Ovary (tissue), 9 donors: ENCODE data around the gene SLC37A1. TPM values are rescaled to one million over a fixed set of nuclear protein-coding genes. Genes with fewer than 3 reads are reported as not detected.

Experiments
- DNase-seq, 5 donors: peaks; one replicate each; pipeline ENCODE4 v3.0.0-alpha.2; 2019 to 2020
- H3K27ac ChIP-seq, 2 donors: fragments of 200-600 bp; one replicate each; pipeline versions ENCODE4 v1.5.1 to v1.8.0; 2019 to 2022
- H3K27me3 ChIP-seq: fragments of 200-600 bp; one replicate; pipeline ENCODE4 v1.8.0; 2022
- H3K36me3 ChIP-seq: fragments of 200-600 bp; sonication (generic); one replicate; pipeline ENCODE4 v1.5.1; 2019
- H3K4me1 ChIP-seq: one replicate; pipeline ENCODE4 v1.8.1; 2013; ENCODE audit warnings: mild to moderate bottlenecking, moderate library complexity; ENCODE audit not compliant: insufficient read depth
- H3K4me3 ChIP-seq: fragments of 200-600 bp; sonication (generic); one replicate; pipeline ENCODE4 v1.5.1; 2017
- H3K9me3 ChIP-seq, 2 donors: fragments of 200-600 bp in 1 of 2; sonication (generic) in 1 of 2; one replicate each; pipeline versions ENCODE4 v1.5.1 to v1.8.1; 2013 to 2019; ENCODE audit warnings: mild to moderate bottlenecking in 1 of 2, moderate library complexity in 1 of 2
- EP300 ChIP-seq: sonication (generic); formaldehyde crosslinking; IDR thresholded peaks from one replicate; pipeline ENCODE4 v1.6.1; 2017; ENCODE audit warnings: antibody characterized with exemption
- POLR2A ChIP-seq: fragments of 450-650 bp; IDR thresholded peaks from one replicate; pipeline ENCODE4 v1.6.1; 2017; ENCODE audit warnings: antibody characterized with exemption, mild to moderate bottlenecking, moderate library complexity
- WGBS, 3 donors: extraction: QIAGEN DNeasy Blood & Tissue Kit in 1 of 3; methylation state at CpG; one replicate each; pipeline versions ENCODE4 v1.1.5 to v1.1.7; 2013 to 2017; 5-methylcytosine and 5-hydroxymethylcytosine counted together
- intact Hi-C, 4 donors: fragments of 100-400 bp; cut with DNase I; formaldehyde crosslinking; loops; one replicate each; pipeline versions ENCODE4 v1.11.0 to v1.15.1; 2022 to 2023
- polyA plus RNA-seq, 2 donors: library from polyadenylated mRNA; stranded (reverse); fragments of 200-250 nt in 1 of 2; fragments of 350-450 nt in 1 of 2; fragmentation: Illumina TruSeq in 1 of 2; extraction: RNeasy Lipid Tissue Mini Kit (QIAGEN cat#74804) in 1 of 2; gene quantifications; one replicate each; pipeline ENCODE4 v1.2.3, GENCODE V29; 2013 to 2014
- total RNA-seq, 7 donors: library from RNA; depleted of rRNA in 2 of 7; stranded (reverse); fragments of >200 nt in 2 of 7; fragmentation: NEBNext Ultra II Directional in 3 of 7; extraction: Animal tissue kit (Norgen Biotek cat#: 25700) in 3 of 7; gene quantifications; one replicate each; pipeline versions ENCODE4 v1.1.0 to v1.2.4, GENCODE V29; 2016 to 2023
- TF ChIP-seq, protein P1 (sequence below), 3 donors: fragments of 450-650 bp in 2 of 3; fragments of 200-600 bp in 1 of 3; IDR thresholded peaks; one replicate each; pipeline versions ENCODE4 v1.5.1 to v1.8.0; 2016 to 2022; ENCODE audit warnings: antibody characterized with exemption in 3 of 3, mild to moderate bottlenecking in 1 of 3
- donor health status: DM: no; HTN: no; CAD: no; lungs with moderate emphysema.
- donor health status: DM: no; HTN: no; CAD: no.
- donor health status: Bipolar disorder and iron deficiency.
- donor health status: DM: yes; HTN: yes; CAD: no.
- donor health status: DM: no; HTN: no; CAD: no.
- donor health status: DM: yes; HTN: yes; CAD: no.

SLC37A1 gene
- total and polyA plus RNA-seq, 9 donors, result 5.1 to 10.0 (median 7.4) TPM

DNA sequence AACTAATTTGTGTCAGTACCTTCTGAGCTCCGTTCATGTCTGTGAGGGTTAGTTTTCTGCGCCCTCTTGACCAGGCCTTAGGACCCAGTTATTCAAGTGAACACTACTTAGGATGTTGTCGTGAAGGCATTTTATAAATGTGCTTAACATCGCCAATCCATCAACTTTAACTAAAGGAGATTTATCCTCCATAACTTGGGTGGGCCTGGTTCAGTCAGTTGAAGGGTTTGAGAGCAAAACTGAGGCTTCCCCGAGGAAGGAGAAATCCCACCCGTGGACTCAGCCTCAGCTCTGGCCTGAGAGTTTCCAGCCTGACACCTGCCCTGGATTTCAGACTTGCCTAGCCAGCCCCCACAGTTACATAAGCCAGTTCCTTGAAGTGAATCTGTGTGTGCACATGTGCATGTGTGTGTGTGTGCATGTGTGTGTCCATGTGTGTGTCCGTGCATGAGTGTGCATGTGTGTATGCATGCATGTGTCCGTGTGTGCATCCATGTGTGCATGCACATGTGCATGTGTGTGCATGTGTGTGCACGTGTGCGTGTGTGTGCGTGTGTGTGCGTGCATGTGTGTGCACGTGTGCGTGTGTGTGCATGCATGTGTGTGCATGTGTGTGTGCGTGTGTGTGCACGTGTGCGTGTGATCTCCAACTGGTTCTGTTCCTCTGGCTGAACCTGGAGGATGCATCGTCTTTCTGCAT is 77.7 kb downstream of the SLC37A1 start:
- no peaks in the 10 kb centered on the region for H3K4me1 ChIP-seq
- H3K9me3 ChIP-seq, result no peaks in the 10 kb centered on the region
- H3K36me3 ChIP-seq, result no peaks in the 10 kb centered on the region
- H3K4me3 ChIP-seq, result no peak overlapping the region
- intact Hi-C loops, result loop anchor here in 2 of 4 donors (10.0 kb wide), 2 partner anchors 223 to 273 kb away; no protein-coding TSS in a partner anchor
- no peak overlapping the region for H3K27ac ChIP-seq
- WGBS, 3 donors, result 63 to 87% (median 83%) methylated on average over 18 of the region's 18 CpGs
- no peaks in the 10 kb centered on the region for H3K27me3 ChIP-seq
- DNase-seq, result no peak
- no peak for TF ChIP-seq EP300
- TF ChIP-seq POLR2A, result no peak
- TF ChIP-seq, protein P1, sequence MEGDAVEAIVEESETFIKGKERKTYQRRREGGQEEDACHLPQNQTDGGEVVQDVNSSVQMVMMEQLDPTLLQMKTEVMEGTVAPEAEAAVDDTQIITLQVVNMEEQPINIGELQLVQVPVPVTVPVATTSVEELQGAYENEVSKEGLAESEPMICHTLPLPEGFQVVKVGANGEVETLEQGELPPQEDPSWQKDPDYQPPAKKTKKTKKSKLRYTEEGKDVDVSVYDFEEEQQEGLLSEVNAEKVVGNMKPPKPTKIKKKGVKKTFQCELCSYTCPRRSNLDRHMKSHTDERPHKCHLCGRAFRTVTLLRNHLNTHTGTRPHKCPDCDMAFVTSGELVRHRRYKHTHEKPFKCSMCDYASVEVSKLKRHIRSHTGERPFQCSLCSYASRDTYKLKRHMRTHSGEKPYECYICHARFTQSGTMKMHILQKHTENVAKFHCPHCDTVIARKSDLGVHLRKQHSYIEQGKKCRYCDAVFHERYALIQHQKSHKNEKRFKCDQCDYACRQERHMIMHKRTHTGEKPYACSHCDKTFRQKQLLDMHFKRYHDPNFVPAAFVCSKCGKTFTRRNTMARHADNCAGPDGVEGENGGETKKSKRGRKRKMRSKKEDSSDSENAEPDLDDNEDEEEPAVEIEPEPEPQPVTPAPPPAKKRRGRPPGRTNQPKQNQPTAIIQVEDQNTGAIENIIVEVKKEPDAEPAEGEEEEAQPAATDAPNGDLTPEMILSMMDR (IDR thresholded peaks at IDR 0.05), result no peak

DNA sequence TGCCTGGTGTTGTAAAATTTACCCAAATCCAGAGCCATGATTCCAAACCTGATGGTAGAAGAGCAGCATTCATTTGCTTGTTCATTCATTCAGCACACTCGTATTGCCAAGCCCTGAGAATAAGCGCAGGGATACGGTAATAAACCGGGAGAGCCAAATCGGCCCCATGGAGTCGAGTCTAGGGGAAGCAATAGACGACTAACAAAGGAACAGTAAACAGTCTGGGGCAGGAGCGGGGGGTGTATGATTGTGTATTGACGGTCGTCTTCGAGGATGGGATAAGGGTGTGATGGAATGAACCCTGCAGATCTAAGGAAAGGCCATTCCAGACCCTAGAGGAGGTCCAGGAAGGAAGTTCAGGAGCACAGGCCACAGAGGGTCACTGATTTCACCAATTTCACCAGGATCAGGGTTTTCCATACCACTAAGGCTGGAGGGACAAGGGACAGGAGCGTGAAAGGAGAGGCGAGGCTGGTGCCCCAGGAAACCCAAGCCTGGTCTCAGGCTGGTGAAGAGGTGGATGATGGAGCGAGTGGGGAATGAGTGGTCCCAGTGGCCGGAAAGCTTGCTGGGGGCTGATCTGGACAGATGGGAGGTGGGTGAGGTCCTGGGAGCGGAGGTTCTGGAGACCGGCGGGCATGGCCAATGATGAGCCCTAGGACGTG is 78.6 kb downstream of the SLC37A1 start:
- Histone ChIP-seq H3K27me3 (no peaks in the 10 kb centered on the region), H3K9me3 (no peaks in the 10 kb centered on the region), H3K4me1 (no peaks in the 10 kb centered on the region), H3K27ac (no peak overlapping the region), H3K36me3 (no peaks in the 10 kb centered on the region), H3K4me3 (no peak overlapping the region)
- WGBS, 3 donors, result 87 to 89% (median 87%) methylated on average over 19 of the region's 19 CpGs
- intact Hi-C loops, result loop anchor here in 2 of 4 donors (10.0 kb wide), 2 partner anchors 223 to 273 kb away; no protein-coding TSS in a partner anchor
- DNase-seq, result no peak
- no peak for TF ChIP-seq POLR2A
- no peak for TF ChIP-seq EP300
- TF ChIP-seq, protein P1 (IDR thresholded peaks at IDR 0.05), result no peak

DNA sequence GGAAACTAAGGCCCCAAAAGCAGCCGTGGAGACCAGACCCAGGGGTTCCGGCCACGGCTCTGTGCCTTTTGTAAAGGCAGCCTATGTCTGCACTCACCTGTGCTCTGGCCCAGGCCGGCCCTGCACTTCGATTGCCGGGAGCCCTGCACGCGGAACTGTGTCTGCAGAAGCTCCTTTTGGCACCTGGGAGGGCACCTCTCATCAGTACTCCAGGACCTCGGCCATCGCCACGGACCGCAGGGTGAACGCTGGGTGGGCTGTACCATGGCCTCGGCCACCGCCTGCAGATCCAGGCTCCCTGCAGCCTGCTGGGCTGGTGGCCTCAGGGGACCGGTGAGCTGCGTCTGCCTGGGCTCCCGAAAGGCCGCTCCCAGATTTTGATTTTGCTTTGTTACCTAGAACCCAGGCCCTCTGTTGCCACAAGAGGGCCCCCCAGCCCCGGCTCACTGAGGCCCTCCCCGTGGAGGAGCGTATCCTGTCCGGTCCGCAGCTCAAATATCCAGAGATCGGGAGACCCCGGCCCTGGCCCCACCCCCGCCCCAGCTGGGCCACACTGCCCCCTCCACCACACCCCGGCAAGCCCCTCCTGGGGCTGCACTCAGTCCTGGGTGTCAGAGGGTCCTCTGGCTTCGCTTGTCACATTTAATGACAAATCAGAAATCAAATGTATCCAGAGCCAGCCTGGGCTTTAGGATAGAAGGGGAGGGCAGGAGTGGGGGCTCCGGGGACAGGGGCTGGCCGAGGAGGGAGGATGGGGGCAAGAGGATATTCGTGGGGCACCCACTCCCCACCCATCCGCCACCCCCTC is 79.6 kb downstream of the SLC37A1 start:
- H3K27ac ChIP-seq, result no peak overlapping the region
- H3K27me3 ChIP-seq, result no peaks in the 10 kb centered on the region
- H3K36me3 ChIP-seq, result no peaks in the 10 kb centered on the region
- WGBS, 3 donors, result 17 to 18% (median 18%) methylated on average over 33 of the region's 33 CpGs
- intact Hi-C loops, result loop anchor here in 2 of 4 donors (10.0 kb wide), 2 partner anchors 222 to 272 kb away; no protein-coding TSS in a partner anchor
- no peaks in the 10 kb centered on the region for H3K9me3 ChIP-seq
- no peak overlapping the region for H3K4me3 ChIP-seq
- no peaks in the 10 kb centered on the region for H3K4me1 ChIP-seq
- peak; percentile 60 to 85 (median 76) for DNase-seq
- TF ChIP-seq, protein P1 (IDR thresholded peaks at IDR 0.05), result peak; percentile 47 to 64 (median 57)
- TF ChIP-seq EP300, result no peak

DNA sequence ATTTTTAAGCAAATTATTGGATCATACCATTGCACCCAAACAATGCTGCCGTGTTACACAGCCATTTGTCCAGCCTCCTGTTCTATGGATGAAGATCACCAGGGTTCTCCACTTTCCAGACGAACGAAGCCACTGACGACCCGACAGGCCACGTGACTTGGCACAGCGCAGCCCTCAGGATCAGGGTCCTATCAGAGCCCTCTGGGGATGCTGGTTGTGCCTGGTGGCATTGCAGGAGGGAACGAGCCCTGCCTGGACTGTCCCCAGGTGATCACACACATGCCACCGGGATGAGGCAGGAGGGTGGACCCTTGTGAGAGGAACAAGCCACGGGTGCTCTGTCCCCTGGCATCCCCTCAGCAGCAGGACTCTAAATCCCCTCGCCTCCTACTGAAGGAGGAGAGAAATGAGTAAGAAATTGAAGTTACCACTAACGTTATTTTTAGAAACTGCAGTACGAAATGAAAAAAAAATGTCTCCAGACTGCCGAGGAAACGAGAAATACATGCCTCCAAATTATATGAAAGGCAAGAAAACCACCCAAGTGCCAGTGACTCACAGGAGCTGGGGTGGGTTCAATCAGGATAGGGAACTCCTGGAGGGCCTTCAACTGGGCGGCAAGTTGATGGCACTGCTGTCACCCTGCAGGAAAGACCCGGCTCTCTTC is 81.1 kb downstream of the SLC37A1 start:
- Histone ChIP-seq H3K4me3 (no peak overlapping the region), H3K9me3 (no peaks in the 10 kb centered on the region), H3K27ac (no peak overlapping the region), H3K36me3 (no peaks in the 10 kb centered on the region), H3K4me1 (no peaks in the 10 kb centered on the region), H3K27me3 (no peaks in the 10 kb centered on the region)
- intact Hi-C loops, result loop anchor here in 2 of 4 donors (10.0 kb wide), 2 partner anchors 220 to 270 kb away; no protein-coding TSS in a partner anchor
- no peak for DNase-seq
- TF ChIP-seq, protein P1 (IDR thresholded peaks at IDR 0.05), result no peak
- no peak for TF ChIP-seq POLR2A
- TF ChIP-seq EP300, result no peak
- WGBS, 3 donors, result 58 to 66% (median 58%) methylated on average over 17 of the region's 17 CpGs
